ENCODE data around the gene LPP.

LPP gene

GRCh38 chr3:188169830-188170455 is 16.0 kb downstream of the LPP start:
- no peak for DNase-seq (ENCODE audit: low read depth)

DNA sequence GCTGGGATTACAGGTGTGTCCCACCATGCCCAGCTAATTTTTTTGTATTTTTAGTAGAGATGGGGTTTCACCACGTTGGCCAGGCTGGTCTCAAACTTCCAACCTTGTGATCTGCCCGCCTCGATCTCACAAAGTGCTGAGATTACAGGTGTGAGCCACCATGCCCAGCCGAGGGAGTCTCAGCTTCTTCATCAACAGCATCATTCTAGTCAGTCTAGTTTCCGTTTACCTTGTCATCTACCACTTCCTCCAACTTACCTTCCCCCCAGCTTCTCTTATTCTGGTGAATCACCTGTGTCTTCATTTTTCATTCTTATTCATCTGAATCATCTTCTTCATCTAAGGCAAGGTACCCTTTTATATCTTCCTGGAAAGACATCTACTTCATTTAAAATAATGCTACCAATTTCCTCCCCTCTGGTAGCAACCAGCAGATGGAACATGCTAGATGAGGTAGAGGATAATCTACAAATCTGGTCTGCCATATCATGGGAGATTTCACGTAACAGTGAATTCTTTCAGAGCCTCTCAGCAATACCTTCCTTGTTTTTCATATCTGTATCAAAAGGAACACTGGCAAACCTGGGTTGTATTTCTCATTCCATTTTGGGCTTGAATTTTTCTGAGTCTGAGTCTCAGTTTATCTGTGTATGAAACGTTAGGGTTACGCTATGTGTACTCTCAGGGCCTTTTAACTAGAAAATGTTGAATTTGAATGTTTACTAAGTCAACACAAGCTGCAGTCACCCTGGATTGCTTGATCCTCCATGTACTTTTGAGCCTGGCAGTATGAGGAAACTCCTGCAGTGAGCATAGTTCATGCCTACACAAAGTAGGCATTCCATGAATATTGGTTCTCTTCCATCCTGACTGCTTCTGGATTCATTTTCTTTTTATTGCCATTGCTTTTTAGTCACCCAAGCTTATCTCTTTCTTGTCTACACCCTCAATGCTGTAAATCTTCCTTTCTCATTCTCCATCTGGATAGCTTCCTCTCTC is 16.8 kb downstream of the LPP start:
- no peak for DNase-seq (ENCODE audit: low read depth)

- DNase-seq (ENCODE audit: low read depth): no peak
These were observed 17.9 kb downstream of the LPP start for GRCh38 chr3:188171682-188172467.

DNA sequence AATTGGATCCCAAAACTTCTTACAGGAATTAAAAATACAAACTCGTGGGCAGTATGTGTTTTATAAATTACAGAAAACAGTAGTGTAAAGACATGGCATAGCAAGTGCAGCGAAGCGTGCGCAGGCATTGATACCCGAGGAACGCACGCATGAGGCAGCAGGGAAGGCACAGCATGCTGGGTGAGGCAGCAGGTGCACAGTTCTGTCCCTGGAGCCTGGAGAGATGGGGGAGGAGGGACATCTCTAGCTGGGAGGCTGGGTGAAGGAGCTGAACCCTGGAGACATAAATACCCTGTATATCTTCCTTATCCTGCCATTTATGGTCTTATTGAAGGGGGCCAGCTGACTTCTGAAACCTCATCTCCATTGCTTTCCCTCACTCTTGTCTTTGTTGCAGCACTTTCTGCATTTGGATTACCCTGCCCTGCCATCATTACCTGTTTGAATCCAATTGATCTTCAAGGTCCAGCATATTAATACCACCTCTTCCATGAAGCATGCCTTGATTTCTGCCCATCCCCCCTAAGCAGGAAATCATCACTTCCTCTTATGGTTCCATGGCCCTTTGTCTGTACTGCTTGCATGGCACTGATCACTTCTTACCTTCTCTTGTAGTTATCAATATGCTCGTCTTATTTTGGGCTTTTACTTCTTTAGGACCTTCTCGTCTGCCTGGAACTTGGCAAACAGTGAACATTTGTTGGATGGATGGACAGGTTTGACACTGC is 20.5 kb downstream of the LPP start:
- no peak for DNase-seq (ENCODE audit: low read depth)

DNA sequence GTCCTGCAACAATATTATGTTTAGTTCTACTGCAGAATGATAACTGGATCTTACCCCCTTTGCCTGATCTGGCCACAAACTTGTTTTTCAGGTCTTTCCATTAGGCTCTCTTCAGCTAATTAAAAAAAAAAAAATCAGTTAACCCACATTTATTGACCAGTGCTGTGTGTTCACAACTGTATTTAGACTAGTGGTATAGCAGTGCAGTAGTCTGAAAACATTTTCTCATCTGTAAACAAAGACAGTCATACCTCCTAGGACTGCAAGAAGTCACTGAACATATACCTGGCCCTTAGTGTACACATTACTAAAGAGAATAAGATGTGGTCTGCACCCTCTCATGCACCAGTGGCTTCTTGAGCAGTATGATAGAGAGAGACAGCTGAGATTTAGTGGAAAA is 22.5 kb downstream of the LPP start:
- no peak for DNase-seq (ENCODE audit: low read depth)

DNA sequence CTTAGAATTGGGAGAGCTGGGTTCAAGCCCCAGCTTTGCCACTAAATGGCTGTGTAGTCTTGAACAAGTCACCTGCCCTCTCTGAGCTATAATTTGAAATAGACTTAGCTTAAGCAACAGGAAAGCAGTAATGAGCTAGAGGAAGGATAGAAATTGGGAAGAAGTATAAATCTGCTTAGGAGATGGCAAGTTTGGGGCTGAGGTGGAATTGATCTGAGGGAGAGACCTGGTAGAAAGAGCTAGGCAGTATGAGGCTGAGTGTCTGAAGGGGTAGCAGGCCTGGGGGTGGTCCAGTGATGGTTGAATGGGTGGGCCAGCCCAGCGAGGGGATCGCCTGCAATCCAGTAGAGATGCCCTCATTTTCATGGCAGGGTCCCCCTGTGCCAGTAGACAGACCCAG is 22.9 kb downstream of the LPP start:
- DNase-seq (ENCODE audit: low read depth): no peak

DNA sequence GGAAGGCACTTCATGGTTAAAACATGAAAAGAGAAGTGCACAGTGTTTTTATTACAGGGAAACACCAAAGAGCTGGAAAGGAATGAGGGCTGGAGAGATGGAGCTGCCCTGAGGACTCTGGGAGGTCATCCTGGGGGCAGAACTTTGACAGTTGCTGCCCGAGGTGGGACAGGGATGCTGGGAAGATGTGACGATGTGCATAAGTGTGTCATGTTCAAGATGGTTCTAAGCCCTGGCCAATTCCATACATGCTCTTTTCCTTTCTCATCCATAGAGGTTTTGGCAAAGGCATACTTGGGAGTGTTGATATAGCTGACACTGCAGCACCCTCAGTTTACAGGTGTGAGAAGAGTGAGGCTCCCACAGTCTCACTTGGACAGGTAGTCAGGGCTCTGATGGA is 23.8 kb downstream of the LPP start:
- no peak for DNase-seq (ENCODE audit: low read depth)

DNA sequence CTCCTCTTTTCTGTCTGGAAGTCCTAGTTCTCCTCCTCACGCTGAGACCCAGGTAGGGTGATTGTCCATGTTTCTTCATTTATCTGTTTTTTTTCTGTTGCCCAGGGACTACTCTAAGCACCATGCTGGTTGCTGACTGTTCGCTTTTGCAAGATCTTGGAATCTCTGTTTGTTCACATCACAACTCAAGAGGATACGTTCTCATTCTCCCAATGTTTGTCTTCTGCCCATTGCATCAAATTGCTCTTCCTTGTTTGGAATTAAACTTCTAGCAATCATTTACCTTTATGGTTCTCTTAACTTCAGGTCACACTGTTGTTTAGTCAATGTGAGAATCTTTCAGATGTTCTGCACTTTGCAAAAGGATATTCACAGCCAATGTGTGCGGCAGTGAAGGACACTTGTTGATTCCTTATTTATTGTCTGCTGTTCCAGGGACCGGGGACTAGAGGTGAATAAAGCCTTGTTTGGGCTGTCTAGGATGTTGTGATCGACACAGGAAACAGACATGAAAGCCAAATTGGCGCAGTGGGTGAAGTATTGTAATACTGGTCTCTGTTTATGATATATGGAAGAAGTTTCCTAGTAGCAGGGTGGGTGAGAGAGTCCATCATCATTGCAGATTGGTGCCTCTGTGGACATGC is 24.5 kb downstream of the LPP start:
- DNase-seq (ENCODE audit: low read depth): no peak

DNA sequence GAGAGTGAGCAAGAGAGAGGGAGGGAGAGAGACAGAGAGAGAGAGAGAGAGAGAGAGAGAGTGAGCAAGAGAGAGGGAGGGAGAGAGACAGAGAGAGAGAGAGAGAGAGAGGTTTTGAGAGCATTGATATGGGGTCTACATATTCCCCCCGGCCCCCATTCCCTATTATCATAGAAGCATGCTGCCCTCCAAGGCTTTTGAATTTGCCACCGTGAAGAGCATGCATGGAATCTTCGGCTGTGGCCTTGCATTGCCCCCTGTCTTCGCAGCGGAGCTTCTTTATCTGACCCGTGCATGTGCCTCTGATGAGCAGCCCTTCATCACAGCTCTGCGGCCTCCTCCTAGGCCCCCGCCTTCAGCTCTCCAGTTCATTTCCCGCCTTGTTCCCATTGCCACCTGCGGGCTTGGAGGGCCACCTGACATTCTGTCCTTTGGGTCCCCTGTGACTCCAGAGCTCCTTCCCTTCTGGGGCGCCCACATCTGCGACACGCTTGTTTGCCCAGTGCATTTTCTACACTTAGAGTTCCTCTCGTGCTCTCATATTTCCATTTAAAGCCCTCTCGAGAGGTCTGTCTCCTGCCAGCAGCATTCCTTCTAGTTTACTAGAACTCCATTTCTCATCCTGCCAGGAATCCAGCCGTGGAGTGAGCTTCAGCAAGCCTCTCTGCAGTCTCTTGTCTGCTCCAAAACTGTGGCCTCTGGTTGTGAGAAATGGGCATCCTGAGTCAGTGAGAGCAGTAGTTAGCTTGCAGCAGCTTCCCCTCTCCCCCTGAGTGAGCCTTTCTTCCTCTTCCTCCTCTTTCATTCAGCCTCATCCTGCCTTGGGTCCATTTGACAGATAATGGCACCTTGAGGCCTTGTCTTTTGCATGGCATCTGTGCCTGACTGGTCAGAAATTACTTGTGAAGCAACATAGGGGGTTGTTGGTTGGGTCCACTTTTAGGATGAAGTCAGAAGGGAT is 25.3 kb downstream of the LPP start:
- no peak for DNase-seq (ENCODE audit: low read depth)

GRCh38 chr3:188180114-188180513 is 26.2 kb downstream of the LPP start:
- DNase-seq (ENCODE audit: low read depth): no peak

- no peak for DNase-seq (ENCODE audit: low read depth)
These were observed 29.5 kb downstream of the LPP start for GRCh38 chr3:188183452-188183851.

- DNase-seq (ENCODE audit: low read depth): no peak
These were observed 30.2 kb downstream of the LPP start for GRCh38 chr3:188184160-188184559.

DNA sequence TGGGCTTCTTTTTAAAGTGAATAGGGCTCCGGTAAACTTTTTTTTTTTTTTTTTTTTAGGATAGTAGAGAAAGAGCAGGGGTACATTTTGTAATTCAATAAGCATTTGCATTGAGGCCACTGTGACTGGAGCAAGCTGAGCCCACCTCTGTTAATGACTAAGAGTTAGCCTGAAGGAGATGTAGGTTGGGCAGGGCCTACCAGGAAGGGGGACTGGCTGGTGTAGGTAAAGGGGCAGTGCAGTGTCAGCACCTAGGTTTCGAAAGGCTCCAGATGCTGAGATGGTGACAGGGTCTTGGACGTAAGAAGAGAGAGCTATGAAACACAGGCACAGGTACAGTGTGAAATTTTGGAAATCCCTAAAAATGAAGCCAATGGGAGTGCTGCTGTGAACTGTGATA is 30.7 kb downstream of the LPP start:
- DNase-seq (ENCODE audit: low read depth): no peak

GRCh38 chr3:188185717-188186251 is 31.8 kb downstream of the LPP start:
- DNase-seq (ENCODE audit: low read depth): no peak

DNA sequence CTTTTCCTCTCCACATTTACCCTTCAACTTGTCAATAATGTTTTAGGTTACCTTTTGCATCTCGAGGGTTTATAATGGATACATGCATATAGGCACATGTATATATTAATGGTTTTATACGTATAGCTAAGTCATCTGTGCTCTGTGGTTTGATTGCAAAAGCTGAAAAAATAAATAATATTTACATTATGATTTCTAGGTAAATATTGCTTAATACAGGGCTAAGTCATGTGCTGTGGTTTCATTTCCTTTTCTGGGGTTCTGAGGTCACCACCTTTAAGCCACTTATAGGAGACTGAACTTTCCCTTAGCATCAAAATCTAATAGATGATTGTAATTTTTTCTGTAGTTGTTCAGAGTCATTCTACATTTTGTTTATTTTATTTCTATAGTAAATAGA is 33.1 kb downstream of the LPP start:
- DNase-seq (ENCODE audit: low read depth): no peak

DNA sequence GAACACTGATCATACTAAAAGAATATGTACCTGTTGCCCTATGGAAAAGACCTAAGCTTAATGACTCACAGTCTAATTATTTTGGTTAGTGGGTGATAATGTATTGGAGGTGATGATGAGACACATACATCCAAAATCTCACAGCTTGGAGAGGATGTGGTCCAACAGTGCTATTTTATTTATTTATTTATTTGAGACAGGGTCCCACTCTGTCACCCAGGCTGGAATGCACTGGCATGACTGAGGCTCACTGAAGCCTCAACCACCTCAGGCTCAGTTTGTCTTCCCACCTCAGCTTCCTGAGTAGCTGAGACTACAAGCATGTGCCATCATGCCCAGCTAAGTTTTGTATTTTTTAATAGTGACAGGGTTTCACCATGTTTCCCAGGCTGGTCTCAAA is 35.0 kb downstream of the LPP start:
- no peak for DNase-seq (ENCODE audit: low read depth)

GRCh38 chr3:188191460-188191859 is 37.5 kb downstream of the LPP start:
- no peak for DNase-seq (ENCODE audit: low read depth)

- DNase-seq (ENCODE audit: low read depth): no peak
These were observed 38.1 kb downstream of the LPP start for GRCh38 chr3:188192034-188192433.

DNA sequence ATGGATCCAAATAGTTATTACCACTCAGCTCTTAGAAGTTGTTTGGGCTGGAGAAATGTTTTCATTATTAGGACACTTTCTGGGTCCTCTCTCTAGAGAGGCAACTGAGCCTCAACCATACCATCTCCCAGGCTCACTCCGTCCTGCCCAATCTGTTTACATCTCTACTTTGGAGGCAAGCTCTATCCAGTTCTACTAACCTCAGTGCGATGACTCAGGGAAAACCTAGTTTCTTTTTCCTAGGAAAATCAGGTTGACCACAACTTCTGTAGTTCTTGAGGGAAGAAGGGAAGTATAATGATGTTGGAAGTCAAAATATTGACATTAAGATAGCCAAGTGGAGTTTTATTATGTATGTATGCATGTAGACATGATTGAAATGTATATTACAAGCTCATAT is 40.4 kb downstream of the LPP start:
- no peak for DNase-seq (ENCODE audit: low read depth)
